Lower leg skin (tissue), 3 donors: ENCODE results near the gene FOXD1.

ENCODE experiments used
- POLR2A ChIP-seq, 2 donors: fragments of 450-650 bp; IDR thresholded peaks; one replicate each; pipeline ENCODE4 v1.6.1; 2016 to 2017; ENCODE audit warnings: antibody characterized with exemption in 2 of 2, mild to moderate bottlenecking in 1 of 2, moderate library complexity in 1 of 2
- TF ChIP-seq, protein P1 (sequence below), 3 donors: fragments of 450-650 bp; IDR thresholded peaks; one replicate each; pipeline ENCODE4 v1.5.1; 2016; ENCODE audit warnings: antibody characterized with exemption in 3 of 3, mild to moderate bottlenecking in 3 of 3, moderate library complexity in 2 of 3

DNA sequence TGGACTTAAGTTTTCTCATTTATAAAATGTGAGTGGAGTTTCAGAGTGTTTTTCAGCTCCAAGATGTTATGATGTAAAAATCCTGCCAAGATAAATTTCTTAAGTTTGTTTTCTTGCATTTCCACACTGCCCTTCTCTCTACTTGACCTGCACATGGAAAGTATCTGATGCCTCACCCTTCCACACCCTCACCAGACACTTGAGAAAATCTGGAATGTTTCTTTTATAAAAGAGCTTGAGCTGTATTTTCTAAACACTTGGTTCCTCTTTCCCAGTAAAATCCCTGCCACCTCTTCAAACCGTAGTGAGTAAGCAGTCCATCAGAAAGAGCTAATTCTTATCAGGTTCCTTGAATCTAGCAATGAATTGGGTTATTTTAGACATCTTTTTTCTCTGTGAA is 42.9 kb downstream of the FOXD1 start:
- TF ChIP-seq, protein P1, sequence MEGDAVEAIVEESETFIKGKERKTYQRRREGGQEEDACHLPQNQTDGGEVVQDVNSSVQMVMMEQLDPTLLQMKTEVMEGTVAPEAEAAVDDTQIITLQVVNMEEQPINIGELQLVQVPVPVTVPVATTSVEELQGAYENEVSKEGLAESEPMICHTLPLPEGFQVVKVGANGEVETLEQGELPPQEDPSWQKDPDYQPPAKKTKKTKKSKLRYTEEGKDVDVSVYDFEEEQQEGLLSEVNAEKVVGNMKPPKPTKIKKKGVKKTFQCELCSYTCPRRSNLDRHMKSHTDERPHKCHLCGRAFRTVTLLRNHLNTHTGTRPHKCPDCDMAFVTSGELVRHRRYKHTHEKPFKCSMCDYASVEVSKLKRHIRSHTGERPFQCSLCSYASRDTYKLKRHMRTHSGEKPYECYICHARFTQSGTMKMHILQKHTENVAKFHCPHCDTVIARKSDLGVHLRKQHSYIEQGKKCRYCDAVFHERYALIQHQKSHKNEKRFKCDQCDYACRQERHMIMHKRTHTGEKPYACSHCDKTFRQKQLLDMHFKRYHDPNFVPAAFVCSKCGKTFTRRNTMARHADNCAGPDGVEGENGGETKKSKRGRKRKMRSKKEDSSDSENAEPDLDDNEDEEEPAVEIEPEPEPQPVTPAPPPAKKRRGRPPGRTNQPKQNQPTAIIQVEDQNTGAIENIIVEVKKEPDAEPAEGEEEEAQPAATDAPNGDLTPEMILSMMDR (IDR thresholded peaks at IDR 0.05): no peak
- TF ChIP-seq POLR2A (IDR thresholded peaks at IDR 0.05): no peak
